K562 (cell line): ENCODE results near the gene LRMDA. TPM values are rescaled to one million over a fixed set of nuclear protein-coding genes. Genes with fewer than 3 reads are reported as not detected.
A peak's percentile ranks its signal among the peaks of the same experiment; 100 is the strongest.

Source experiments
- ATAC-seq: fragments of 200-7000 bp; cut with Tn5 transposase; 3 replicates; pipeline ENCODE4 v1.9.1; 2020; ENCODE audit warnings: moderate library complexity
- BruUV-seq: library from RNA; stranded (reverse); fragments of 400-500 nt; replicated peaks from 2 replicates; lab custom pipeline; 2021; lab: Mats Ljungman, UMichigan
- CTCF ChIA-PET: fragments of 300-600 bp; formaldehyde crosslinking; extraction: SDS; loops from one replicate; lab custom pipeline; 2021; ENCODE audit warnings: low intra/inter-chr PET ratio; lab: Yijun Ruan, JAX
- POLR2A ChIA-PET: fragments of 300-600, 350-650 bp; sonication (Branson Sonifier 250); formaldehyde crosslinking; extraction: SDS; loops from one replicate; lab custom pipeline; 2021; ENCODE audit warnings: antibody characterized with exemption, inconsistent platforms; lab: Yijun Ruan, JAX
- DNase-seq, 4 experiments: peaks; one replicate each; pipeline versions ENCODE4 v3.0.0 to v3.0.0-alpha.2; 2011 to 2018; ENCODE audit warnings: low spot score in 3 of 4, mixed read lengths in 3 of 4; ENCODE audit errors: extremely low read depth in 1 of 4
- FAIRE-seq: peaks from 2 replicates; lab custom pipeline; 2011; peaks lifted over from hg19 to GRCh38; lab: Jason Lieb, UNC
- H2AFZ ChIP-seq: 2 replicates; pipeline ENCODE4 v1.6.0; 2011; ENCODE audit warnings: low read depth, low read length, control low read depth, inconsistent platforms
- H3K27ac ChIP-seq: fragments of 200-600 bp; 3 replicates; pipeline ENCODE4 v1.8.0; 2011; ENCODE audit warnings: low read depth, mild to moderate bottlenecking, control low read depth, inconsistent platforms, low read length, moderate library complexity, mixed read lengths; ENCODE audit errors: extremely low read depth
- H3K27me3 ChIP-seq, 2 experiments: fragments of 300-600 bp in 1 of 2; 2 replicates in 1 of 2; 3 replicates in 1 of 2; pipeline versions ENCODE4 v1.6.0 to v1.8.0; 2011; ENCODE audit warnings: inconsistent platforms in 2 of 2, low read length in 2 of 2, mild to moderate bottlenecking in 1 of 2, mixed read lengths in 1 of 2, moderate library complexity in 1 of 2; ENCODE audit not compliant: control insufficient read depth in 2 of 2, insufficient read depth in 2 of 2
- H3K36me3 ChIP-seq: fragments of 300-600 bp; 3 replicates; pipeline ENCODE4 v1.8.0; 2011; ENCODE audit warnings: mild to moderate bottlenecking, low read length, inconsistent platforms; ENCODE audit not compliant: control insufficient read depth, insufficient read depth
- H3K4me1 ChIP-seq, 2 experiments: fragments of 200-600 bp in 1 of 2; replicated peaks in 1 of 2; 2 replicates in 1 of 2; 3 replicates in 1 of 2; pipeline versions ENCODE4 v1.5.1 to v1.8.0; 2011; ENCODE audit warnings: inconsistent platforms in 2 of 2, low read length in 2 of 2, mild to moderate bottlenecking in 1 of 2, mixed read lengths in 1 of 2, moderate library complexity in 1 of 2; ENCODE audit not compliant: control insufficient read depth in 2 of 2, insufficient read depth in 2 of 2
- H3K4me2 ChIP-seq: 2 replicates; pipeline ENCODE4 v1.6.1; 2011; ENCODE audit warnings: low read length, control low read depth, inconsistent platforms, mixed read lengths; ENCODE audit not compliant: insufficient read depth
- H3K4me3 ChIP-seq: fragments of 200-600 bp; sonication (generic), shearing (Covaris generic); 2 replicates; pipeline ENCODE4 v1.5.1; 2016; ENCODE audit warnings: control low read depth, inconsistent platforms
- H3K79me2 ChIP-seq: fragments of 200-600 bp; 3 replicates; pipeline ENCODE4 v1.8.0; 2011; ENCODE audit warnings: low read length, inconsistent platforms; ENCODE audit not compliant: control insufficient read depth, insufficient read depth
- H3K9ac ChIP-seq, 2 experiments: 2 replicates each; pipeline versions ENCODE4 v1.6.0 to v1.6.1; 2011; ENCODE audit warnings: low read depth in 2 of 2, low read length in 2 of 2, control low read depth in 1 of 2, inconsistent platforms in 1 of 2, mild to moderate bottlenecking in 1 of 2, mixed read lengths in 1 of 2; ENCODE audit not compliant: insufficient read depth in 1 of 2
- H3K9me1 ChIP-seq: one replicate; pipeline ENCODE4 v1.6.0; 2011; ENCODE audit warnings: inconsistent platforms, mild to moderate bottlenecking, low read length, moderate library complexity; ENCODE audit not compliant: control insufficient read depth, insufficient read depth
- H3K9me3 ChIP-seq: replicated peaks from 2 replicates; pipeline ENCODE4 v1.5.1; 2011; ENCODE audit warnings: low read depth, low read length, inconsistent platforms; ENCODE audit not compliant: control insufficient read depth, insufficient read depth
- H4K20me1 ChIP-seq: replicated peaks from 2 replicates; pipeline ENCODE4 v1.6.1; 2011; ENCODE audit warnings: low read length, inconsistent platforms, mixed read lengths; ENCODE audit not compliant: control insufficient read depth, insufficient read depth
- ERF ChIP-seq: fragments of 450-650 bp; formaldehyde crosslinking; IDR thresholded peaks from 2 replicates; pipeline ENCODE4 v1.4.0; 2020; ENCODE audit warnings: mild to moderate bottlenecking, mixed read lengths
- FOSL1 ChIP-seq: fragments of 200-800 bp; sonication (Bioruptor generic); conservative IDR thresholded peaks from 2 replicates; pipeline ENCODE4 v1.6.1; 2016; ENCODE audit warnings: missing genetic modification characterization, missing compliant biosample characterization
- HNRNPK ChIP-seq: fragments of 200-400 bp; formaldehyde crosslinking; IDR thresholded peaks from one replicate; pipeline ENCODE4 v1.6.1; 2018; ENCODE audit warnings: mild to moderate bottlenecking, low read depth, low read length; ENCODE audit not compliant: poor library complexity, severe bottlenecking
- IRF9 ChIP-seq: fragments of 450-650 bp; IDR thresholded peaks from 2 replicates; pipeline ENCODE4 v1.6.1; 2016; ENCODE audit warnings: missing biosample characterization, missing genetic modification characterization
- KDM2B ChIP-seq: fragments of 250-450 bp; sonication (Bioruptor Pico); IDR thresholded peaks from 2 replicates; pipeline ENCODE4 v1.8.0; 2021; ENCODE audit warnings: mild to moderate bottlenecking, moderate library complexity
- NBN ChIP-seq: fragments of 450-650 bp; IDR thresholded peaks from 2 replicates; pipeline ENCODE4 v1.6.1; 2016; ENCODE audit warnings: low read depth, mild to moderate bottlenecking
- NR2C2 ChIP-seq, 2 experiments: fragments of 200-800 bp in 1 of 2; sonication (Bioruptor generic) in 1 of 2; sonication (generic) in 1 of 2; formaldehyde crosslinking in 1 of 2; IDR thresholded peaks; 2 replicates each; pipeline versions ENCODE4 v1.6.1 to v1.8.0; 2016 to 2022; ENCODE audit warnings: mild to moderate bottlenecking in 1 of 2, missing compliant biosample characterization in 1 of 2, missing genetic modification characterization in 1 of 2, missing genetic modification reagents in 1 of 2
- PHTF2 ChIP-seq: fragments of 250-450 bp; sonication (Bioruptor Pico); IDR thresholded peaks from 2 replicates; pipeline ENCODE4 v1.5.0; 2021; ENCODE audit warnings: mild to moderate bottlenecking
- SAP30 ChIP-seq: fragments of 200-600 bp; sonication (generic); IDR thresholded peaks from 2 replicates; pipeline ENCODE4 v1.6.1; 2012; ENCODE audit warnings: borderline replicate concordance, low read depth, mild to moderate bottlenecking, moderate library complexity, low read length, control low read depth, inconsistent platforms; ENCODE audit not compliant: insufficient read depth, poor library complexity, severe bottlenecking
- TCF3 ChIP-seq: sonication (generic); formaldehyde crosslinking; IDR thresholded peaks from 2 replicates; pipeline ENCODE4 v1.4.0; 2020; ENCODE audit warnings: mild to moderate bottlenecking, missing genetic modification reagents
- ZKSCAN3 ChIP-seq: fragments of 250-450 bp; sonication (Bioruptor Pico); IDR thresholded peaks from 2 replicates; pipeline ENCODE4 v1.4.0; 2020
- ZNF124 ChIP-seq: sonication (generic); formaldehyde crosslinking; IDR thresholded peaks from 2 replicates; pipeline ENCODE4 v1.8.1; 2022; ENCODE audit warnings: missing genetic modification reagents
- ZNF134 ChIP-seq: fragments of 250-450 bp; sonication (Bioruptor Pico); conservative IDR thresholded peaks from 2 replicates; pipeline ENCODE4 v1.4.0; 2020
- ZNF212 ChIP-seq: fragments of 450-650 bp; formaldehyde crosslinking; IDR thresholded peaks from 2 replicates; pipeline ENCODE4 v1.4.0; 2020; ENCODE audit warnings: mild to moderate bottlenecking
- ZNF311 ChIP-seq: fragments of 250-450 bp; sonication (Bioruptor Pico); IDR thresholded peaks from 2 replicates; pipeline ENCODE4 v1.4.0; 2020; ENCODE audit warnings: mild to moderate bottlenecking, moderate library complexity
- ZNF316 ChIP-seq: fragments of 450-650 bp; IDR thresholded peaks from 2 replicates; pipeline ENCODE4 v1.6.1; 2016
- WGBS: fragments of 100-300 bp; shearing (Covaris generic); methylation state at CpG from one replicate; pipeline ENCODE4 v1.1.6; 2016; ENCODE audit warnings: low coverage, mixed read lengths; ENCODE audit not compliant: insufficient coverage; ENCODE audit errors: missing lambda C conversion rate; 5-methylcytosine and 5-hydroxymethylcytosine counted together
- in situ Hi-C: fragments of 300-500 bp; cut with MboI; formaldehyde crosslinking; loops from 4 replicates; pipeline ENCODE4 v1.15.0; 2018; ENCODE audit warnings: inconsistent platforms, mixed read lengths
- intact Hi-C: fragments of 100-400 bp; cut with micrococcal nuclease; formaldehyde crosslinking; loops from 2 replicates; pipeline ENCODE4 v1.14.2; 2022
- polyA plus RNA-seq, 8 experiments: library from polyadenylated mRNA; depleted of rRNA in 4 of 8; stranded (reverse) in 5 of 8; unstranded in 3 of 8; fragments of >200 nt; fragmentation: Nextera tagmentation in 2 of 8; fragmentation: Illumina TruSeq in 1 of 8; extraction: Ambion mirVana in 2 of 8; extraction: Trizol in 1 of 8; gene quantifications; 2 replicates each; pipeline versions ENCODE4 v1.2.1 to v1.2.3, GENCODE V29; 2011 to 2014; ENCODE audit warnings: inconsistent platforms in 1 of 8, missing spikeins in 1 of 8
- total RNA-seq, 7 experiments: library from RNA; depleted of rRNA in 6 of 7; stranded (reverse); fragments of >200 nt in 6 of 7; fragmentation: Illumina TruSeq in 2 of 7; extraction: Trizol in 2 of 7; gene quantifications; 2 replicates each; pipeline versions ENCODE4 v1.2.1 to v1.2.3, GENCODE V29; 2011 to 2021; ENCODE audit warnings: low replicate concordance in 1 of 7

LRMDA gene
- total and polyA plus RNA-seq, 9 of the 15 experiments (the other 6 are each of a cell fraction or from before 2014, with no cell fraction given) = 0.25 TPM; not detected in 8

- H3K4me1 ChIP-seq = no peaks in the 10 kb centered on the region
- DNase-seq = no peak
- 10% methylated on average over 2 of the region's 6 CpGs for WGBS
- no peaks in the 10 kb centered on the region for H4K20me1 ChIP-seq
- H3K36me3 ChIP-seq = no peaks in the 10 kb centered on the region
- CTCF ChIA-PET = no interaction called here
- peaks cover 4% of the 10 kb centered on the region in 2 experiments; a peak in 1 of 5 replicates for H3K27me3 ChIP-seq
- ATAC-seq = no peak
- H3K4me3 ChIP-seq = no peak overlapping the region
- H3K9me3 ChIP-seq = no peaks in the 10 kb centered on the region
- TF ChIP-seq NBN = no peak
- no peak for TF ChIP-seq TCF3 (CRISPR knock-in tag)
- TF ChIP-seq HNRNPK = peak; percentile 31
- TF ChIP-seq ZNF124 (CRISPR knock-in tag) = no peak
- no peak overlapping the region for H3K4me2 ChIP-seq
- intact Hi-C loops (no loop called here), in situ Hi-C loops (no loop called here)
- H2AFZ ChIP-seq = no peak overlapping the region
- POLR2A ChIA-PET = no interaction called here
- H3K79me2 ChIP-seq = no peaks in the 10 kb centered on the region
- H3K9me1 ChIP-seq = no peaks in the 10 kb centered on the region
- no peak for FAIRE-seq
- no TSS peak for BruUV-seq
- H3K9ac ChIP-seq = no peak overlapping the region
- H3K27ac ChIP-seq = no peak overlapping the region
Measured at GRCh38 chr10:75751232-75751631, 319.8 kb downstream of the LRMDA start.

- Histone ChIP-seq H3K9ac (no peak overlapping the region), H2AFZ (no peak overlapping the region), H3K27me3 (peaks cover 4 to 15% of the 10 kb centered on the region in 2 experiments; a peak in 2 of 5 replicates), H3K36me3 (no peaks in the 10 kb centered on the region), H4K20me1 (no peaks in the 10 kb centered on the region), H3K9me3 (no peaks in the 10 kb centered on the region), H3K4me2 (no peak overlapping the region), H3K79me2 (no peaks in the 10 kb centered on the region), H3K4me1 (no peaks in the 10 kb centered on the region), H3K9me1 (no peaks in the 10 kb centered on the region), H3K4me3 (no peak overlapping the region), H3K27ac (no peak overlapping the region)
- 5% methylated on average over 3 of the region's 3 CpGs for WGBS
- in situ Hi-C loops = no loop called here
- FAIRE-seq (no peak), ATAC-seq (no peak), DNase-seq (no peak)
- intact Hi-C loops = no loop called here
- ChIA-PET CTCF (no interaction called here), POLR2A (interaction anchor here (0.6 kb wide), 1 partner anchor 69 kb away, joined by 3 read pairs; no protein-coding TSS in a partner anchor)
- BruUV-seq = no TSS peak
- TF ChIP-seq NR2C2 (CRISPR knock-in tag; IDR thresholded peaks at IDR 0.05) (no peak), NR2C2 (tag; IDR thresholded peaks at IDR 0.05) (no peak), IRF9 (tag) (no peak), ERF (CRISPR knock-in tag) (no peak), SAP30 (no peak), ZKSCAN3 (CRISPR knock-in tag) (no peak), PHTF2 (CRISPR knock-in tag) (no peak), ZNF212 (CRISPR knock-in tag) (no peak), KDM2B (CRISPR knock-in tag) (no peak), ZNF134 (CRISPR knock-in tag) (no peak), FOSL1 (tag) (no peak), ZNF311 (CRISPR knock-in tag) (no peak), ZNF316 (no peak)
Measured at GRCh38 chr10:75753621-75754020, 322.2 kb downstream of the LRMDA start.
